A549 (cell line): ENCODE data around the gene SLC4A4. TPM values are rescaled to one million over a fixed set of nuclear protein-coding genes. Genes with fewer than 3 reads are reported as not detected.

Experiments
- ATAC-seq, 2 experiments: fragments of 200-7000 bp in 1 of 2; fragments of >200 bp in 1 of 2; cut with Nextera tagmentation in 1 of 2; cut with Tn5 transposase in 1 of 2; 3 replicates each; pipeline versions ENCODE4 v1.8.0 to v1.9.1; 2018 to 2020; ENCODE audit warnings: mild to moderate bottlenecking in 1 of 2, moderate library complexity in 1 of 2
- CTCF ChIA-PET: fragments of 300-600 bp; sonication (Branson Sonifier 250); formaldehyde crosslinking; extraction: SDS; loops from one replicate; lab custom pipeline; 2021; ENCODE audit warnings: antibody characterized with exemption, inconsistent platforms; lab: Yijun Ruan, JAX
- POLR2A ChIA-PET: fragments of 350-600 bp; formaldehyde crosslinking; extraction: SDS; loops from one replicate; lab custom pipeline; 2021; ENCODE audit warnings: antibody characterized with exemption, inconsistent platforms; lab: Yijun Ruan, JAX
- DNase-seq, 2 experiments: peaks; one replicate each; pipeline versions ENCODE4 v3.0.0 to v3.0.0-alpha.2; 2011 to 2016; ENCODE audit warnings: low read depth in 1 of 2, low spot score in 1 of 2
- FAIRE-seq: peaks from 2 replicates; lab custom pipeline; 2011; peaks lifted over from hg19 to GRCh38; lab: Jason Lieb, UNC
- H3K27ac ChIP-seq, 2 experiments: fragments of >200 bp; sonication (Bioruptor Twin); formaldehyde crosslinking; 3 replicates each; pipeline ENCODE4 v1.5.1; 2016 to 2017
- H3K4me1 ChIP-seq: fragments of >200 bp; sonication (Bioruptor Twin); formaldehyde crosslinking; 3 replicates; pipeline ENCODE4 v1.6.1; 2016
- H3K4me2 ChIP-seq: fragments of >200 bp; sonication (Bioruptor Twin); formaldehyde crosslinking; 3 replicates; pipeline ENCODE4 v1.6.1; 2016
- H3K4me3 ChIP-seq: fragments of >200 bp; sonication (Bioruptor Twin); formaldehyde crosslinking; 3 replicates; pipeline ENCODE4 v1.5.1; 2016
- H3K9me3 ChIP-seq: fragments of >200 bp; sonication (Bioruptor Twin); formaldehyde crosslinking; 3 replicates; pipeline ENCODE4 v1.6.1; 2016
- ATOH8 ChIP-seq: fragments of 250-450 bp; sonication (Bioruptor Pico); IDR thresholded peaks from 2 replicates; pipeline ENCODE4 v1.5.0; 2020; ENCODE audit warnings: low read depth, mild to moderate bottlenecking, moderate library complexity
- CBX2 ChIP-seq: fragments of 200-600 bp; sonication (generic); IDR thresholded peaks from 2 replicates; pipeline ENCODE4 v1.6.1; 2016; ENCODE audit warnings: low read depth, mild to moderate bottlenecking, borderline replicate concordance
- EP300 ChIP-seq, 2 experiments: fragments of >200 bp; sonication (Bioruptor Twin); formaldehyde crosslinking; IDR thresholded peaks; 2 replicates in 1 of 2; 3 replicates in 1 of 2; pipeline ENCODE4 v1.6.1; 2016 to 2017
- FOSB ChIP-seq: fragments of 250-450 bp; sonication (Bioruptor Pico); IDR thresholded peaks from 2 replicates; pipeline ENCODE4 v1.5.0; 2020; ENCODE audit warnings: mild to moderate bottlenecking, moderate library complexity
- FOXS1 ChIP-seq: fragments of 250-450 bp; sonication (Bioruptor Pico); IDR thresholded peaks from 2 replicates; pipeline ENCODE4 v1.5.0; 2020; ENCODE audit warnings: mild to moderate bottlenecking, moderate library complexity
- GATA3 ChIP-seq: IDR thresholded peaks from 2 replicates; pipeline ENCODE4 v1.6.1; 2012; ENCODE audit warnings: borderline replicate concordance
- HOXB5 ChIP-seq: fragments of 250-450 bp; sonication (Bioruptor Pico); IDR thresholded peaks from 2 replicates; pipeline ENCODE4 v1.5.0; 2020; ENCODE audit warnings: mild to moderate bottlenecking, moderate library complexity
- KDM1A ChIP-seq: fragments of 200-600 bp; sonication (generic); IDR thresholded peaks from 2 replicates; pipeline ENCODE4 v1.6.1; 2016; ENCODE audit warnings: low read depth, mild to moderate bottlenecking
- MAFK ChIP-seq: fragments of 450-650 bp; IDR thresholded peaks from 2 replicates; pipeline ENCODE4 v1.6.1; 2014; ENCODE audit not compliant: partially characterized antibody
- MAZ ChIP-seq: fragments of 150-350 bp; IDR thresholded peaks from 2 replicates; pipeline ENCODE4 v1.6.1; 2014; ENCODE audit warnings: antibody characterized with exemption, low read depth, low read length, borderline replicate concordance
- MYC ChIP-seq: IDR thresholded peaks from 2 replicates; pipeline ENCODE4 v1.6.1; 2012; ENCODE audit warnings: mild to moderate bottlenecking, inconsistent platforms, low read length, improper control_type of control experiment, borderline replicate concordance
- NFE2L2 ChIP-seq: fragments of 150-350 bp; conservative IDR thresholded peaks from 2 replicates; pipeline ENCODE4 v1.6.1; 2014; ENCODE audit warnings: low read length
- NR3C1 ChIP-seq: fragments of >200 bp; sonication (Bioruptor Twin); formaldehyde crosslinking; IDR thresholded peaks from 3 replicates; pipeline ENCODE4 v1.6.1; 2017
- RAD21 ChIP-seq, 2 experiments: fragments of >200 bp in 1 of 2; sonication (Bioruptor Twin) in 1 of 2; formaldehyde crosslinking in 1 of 2; IDR thresholded peaks in 1 of 2; conservative IDR thresholded peaks in 1 of 2; 2 replicates in 1 of 2; 3 replicates in 1 of 2; pipeline ENCODE4 v1.6.1; 2012 to 2018; ENCODE audit warnings: inconsistent platforms in 1 of 2
- RNF2 ChIP-seq: fragments of 200-600 bp; sonication (generic); IDR thresholded peaks from 2 replicates; pipeline ENCODE4 v1.6.1; 2016; ENCODE audit warnings: low read depth, mild to moderate bottlenecking, antibody characterized with exemption, moderate library complexity, borderline replicate concordance
- SMC3 ChIP-seq: fragments of >200 bp; sonication (Bioruptor Twin); formaldehyde crosslinking; IDR thresholded peaks from 3 replicates; pipeline ENCODE4 v1.6.1; 2018; ENCODE audit warnings: inconsistent platforms
- TFCP2L1 ChIP-seq: fragments of 250-450 bp; sonication (Bioruptor Pico); IDR thresholded peaks from 2 replicates; pipeline ENCODE4 v1.5.0; 2021; ENCODE audit warnings: mild to moderate bottlenecking
- TP53 ChIP-seq: fragments of 250-450 bp; sonication (Bioruptor Pico); IDR thresholded peaks from 2 replicates; pipeline ENCODE4 v1.5.0; 2021; ENCODE audit warnings: mild to moderate bottlenecking, moderate library complexity
- ZNF302 ChIP-seq: fragments of 250-450 bp; sonication (Bioruptor Pico); IDR thresholded peaks from 2 replicates; pipeline ENCODE4 v1.9.0; 2021; ENCODE audit warnings: inconsistent platforms, mild to moderate bottlenecking, moderate library complexity
- WGBS: methylation state at CpG from one replicate; pipeline ENCODE4 v1.1.6; 2017; ENCODE audit errors: missing lambda C conversion rate; 5-methylcytosine and 5-hydroxymethylcytosine counted together
- polyA plus RNA-seq, 4 experiments: library from polyadenylated mRNA; depleted of rRNA in 3 of 4; stranded (reverse); fragments of >200 nt; fragmentation: RNase III in 1 of 4; extraction: RNeasy Plus Mini Kit Qiagen cat#74134 plus additional on column Dnase treatment in 1 of 4; gene quantifications; 2 replicates in 3 of 4; 3 replicates in 1 of 4; pipeline ENCODE4 v1.2.3, GENCODE V29; 2011 to 2017
- TF ChIP-seq, protein P1 (sequence below): fragments of >200 bp; sonication (Bioruptor Twin); formaldehyde crosslinking; IDR thresholded peaks from 2 replicates; pipeline ENCODE4 v1.6.1; 2016

SLC4A4 gene
- polyA plus RNA-seq, 2 of the 4 experiments (the other 2 are of a cell fraction), result 1.8 to 2.9 TPM

DNA sequence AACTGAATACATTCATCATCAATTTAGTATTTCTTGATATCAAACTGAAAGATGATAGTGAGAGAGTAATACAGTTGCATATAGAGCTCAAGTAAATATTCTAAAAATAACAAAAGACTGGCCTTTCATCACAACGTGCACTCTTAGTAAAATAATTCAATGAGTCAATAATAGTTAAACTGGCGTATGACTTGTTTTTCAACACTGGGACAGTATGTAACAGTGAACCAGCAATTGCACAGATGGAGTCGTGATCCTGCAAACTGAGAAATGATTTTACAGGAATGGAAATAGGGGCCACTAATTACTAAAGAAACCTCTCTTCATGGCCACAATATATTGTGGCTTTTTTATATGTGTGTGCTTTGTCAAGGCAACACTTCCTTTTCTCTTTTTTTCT is 137.4 kb downstream of the SLC4A4 start:
- Histone ChIP-seq H3K4me3 (no peak overlapping the region), H3K27ac (no peak overlapping the region)
- TF ChIP-seq FOSB (CRISPR knock-in tag) (no peak), EP300 (IDR thresholded peaks at IDR 0.05) (no peak), RNF2 (no peak), HOXB5 (CRISPR knock-in tag) (no peak), NR3C1 (no peak), ATOH8 (no peak), SMC3 (no peak), RAD21 (conservative IDR thresholded peaks at IDR 0.05 in 1 of 2, IDR thresholded peaks at IDR 0.05 in 1 of 2) (no peak), NFE2L2 (no peak), GATA3 (no peak), FOXS1 (CRISPR knock-in tag) (no peak)
- TF ChIP-seq, all 56 proteins: peak for 0
- no peak overlapping the region for H3K4me2 ChIP-seq
- WGBS, result 59% methylated on average over 3 of the region's 3 CpGs
- DNase-seq, result no peak
- ChIA-PET POLR2A (no interaction called here), CTCF (no interaction called here)
- ATAC-seq, result no peak
- no peaks in the 10 kb centered on the region for H3K4me1 ChIP-seq
- no peak for FAIRE-seq
- no peaks in the 10 kb centered on the region for H3K9me3 ChIP-seq

DNA sequence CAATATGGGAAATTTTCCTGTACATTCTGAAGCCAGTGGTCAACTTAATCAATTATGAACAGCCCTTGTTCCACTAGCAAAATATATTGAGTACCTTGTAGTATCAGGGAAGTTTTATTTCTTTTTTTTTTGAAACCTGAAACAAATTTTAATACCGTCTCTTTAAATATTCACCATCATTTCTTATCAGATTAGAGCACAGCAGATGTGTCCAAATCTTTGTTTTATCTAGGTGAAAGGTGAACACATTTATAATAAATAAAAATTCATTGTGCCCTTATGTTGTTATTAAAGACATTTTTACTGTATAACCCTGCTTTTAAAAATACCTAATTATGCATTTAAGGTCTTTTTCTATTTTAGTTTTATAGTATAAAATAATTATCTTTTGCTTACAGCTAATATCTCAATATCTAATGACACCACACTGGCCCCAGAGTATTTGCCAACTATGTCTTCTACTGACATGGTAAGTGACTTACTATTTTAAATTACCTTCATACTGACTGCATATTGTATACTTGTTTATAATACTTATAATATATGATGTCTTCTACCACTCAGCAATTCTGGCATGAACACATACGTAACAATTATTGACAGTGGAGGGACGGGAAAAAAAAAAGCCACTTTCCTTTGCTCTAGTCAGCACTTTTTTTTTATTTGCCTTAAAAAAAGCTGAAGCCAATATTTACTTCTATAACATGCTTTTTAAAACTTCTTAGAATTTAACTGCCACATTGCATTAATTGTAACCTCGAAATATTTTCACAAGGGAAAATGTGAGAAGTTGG is 147.9 kb downstream of the SLC4A4 start:
- no peak for DNase-seq
- WGBS, result 78% methylated on average over 4 of the region's 4 CpGs
- ChIA-PET POLR2A (no interaction called here), CTCF (no interaction called here)
- no peak for FAIRE-seq
- no peaks in the 10 kb centered on the region for H3K9me3 ChIP-seq
- no peak for ATAC-seq
- TF ChIP-seq TFCP2L1 (no peak), MAZ (no peak), MAFK (peak; percentile 36)
- no peaks in the 10 kb centered on the region for H3K4me1 ChIP-seq
- H3K4me3 ChIP-seq, result no peak overlapping the region
- no peak overlapping the region for H3K4me2 ChIP-seq
- H3K27ac ChIP-seq, result no peak overlapping the region

DNA sequence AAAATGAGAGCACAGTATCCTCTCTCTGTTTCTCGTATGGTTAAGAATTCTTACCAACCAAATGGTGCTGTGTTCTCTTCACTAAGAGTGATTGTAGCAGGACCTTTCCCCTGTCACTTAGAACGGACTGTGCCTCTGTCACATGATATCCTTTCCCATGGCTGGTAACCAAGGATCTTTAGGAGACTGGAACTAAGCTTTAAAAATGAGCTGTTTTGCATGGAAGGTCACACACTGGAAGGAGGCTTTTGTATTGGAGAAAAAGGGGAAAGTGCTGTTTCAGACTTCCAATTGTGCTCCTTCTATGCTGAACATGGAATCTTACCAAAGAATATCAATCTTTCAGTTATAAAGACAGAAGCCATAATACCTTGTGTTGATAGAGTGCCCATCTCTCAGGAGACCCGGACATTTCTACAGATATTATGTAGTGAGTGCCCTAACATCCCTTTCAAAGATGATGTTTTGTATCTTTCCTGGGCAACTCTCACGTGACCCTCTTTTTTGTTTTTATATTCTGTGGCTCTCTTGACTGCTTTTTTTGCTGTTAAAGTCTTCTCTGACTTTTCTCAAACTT is 148.6 kb downstream of the SLC4A4 start:
- no peak overlapping the region for H3K4me3 ChIP-seq
- no peak for FAIRE-seq
- ChIA-PET POLR2A (no interaction called here), CTCF (no interaction called here)
- H3K4me2 ChIP-seq, result no peak overlapping the region
- H3K4me1 ChIP-seq, result no peaks in the 10 kb centered on the region
- H3K9me3 ChIP-seq, result no peaks in the 10 kb centered on the region
- H3K27ac ChIP-seq, result no peak overlapping the region
- DNase-seq, result no peak
- no peak for TF ChIP-seq FOSB (CRISPR knock-in tag)
- TF ChIP-seq RAD21 (conservative IDR thresholded peaks at IDR 0.05 in 1 of 2, IDR thresholded peaks at IDR 0.05 in 1 of 2), result no peak
- TF ChIP-seq TFCP2L1, result no peak
- no peak for TF ChIP-seq ZNF302 (CRISPR knock-in tag)
- no peak for TF ChIP-seq MAZ
- TF ChIP-seq, protein P1, sequence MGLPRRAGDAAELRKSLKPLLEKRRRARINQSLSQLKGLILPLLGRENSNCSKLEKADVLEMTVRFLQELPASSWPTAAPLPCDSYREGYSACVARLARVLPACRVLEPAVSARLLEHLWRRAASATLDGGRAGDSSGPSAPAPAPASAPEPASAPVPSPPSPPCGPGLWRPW, result no peak
- no peak for TF ChIP-seq CBX2
- TF ChIP-seq TP53 (CRISPR knock-in tag), result no peak
- TF ChIP-seq KDM1A, result no peak
- no peak for TF ChIP-seq MYC
- ATAC-seq, result no peak
- WGBS, result 65% methylated on average over 4 of the region's 4 CpGs
